ENCODE results near the gene HCRTR1.

Gene HCRTR1

DNA sequence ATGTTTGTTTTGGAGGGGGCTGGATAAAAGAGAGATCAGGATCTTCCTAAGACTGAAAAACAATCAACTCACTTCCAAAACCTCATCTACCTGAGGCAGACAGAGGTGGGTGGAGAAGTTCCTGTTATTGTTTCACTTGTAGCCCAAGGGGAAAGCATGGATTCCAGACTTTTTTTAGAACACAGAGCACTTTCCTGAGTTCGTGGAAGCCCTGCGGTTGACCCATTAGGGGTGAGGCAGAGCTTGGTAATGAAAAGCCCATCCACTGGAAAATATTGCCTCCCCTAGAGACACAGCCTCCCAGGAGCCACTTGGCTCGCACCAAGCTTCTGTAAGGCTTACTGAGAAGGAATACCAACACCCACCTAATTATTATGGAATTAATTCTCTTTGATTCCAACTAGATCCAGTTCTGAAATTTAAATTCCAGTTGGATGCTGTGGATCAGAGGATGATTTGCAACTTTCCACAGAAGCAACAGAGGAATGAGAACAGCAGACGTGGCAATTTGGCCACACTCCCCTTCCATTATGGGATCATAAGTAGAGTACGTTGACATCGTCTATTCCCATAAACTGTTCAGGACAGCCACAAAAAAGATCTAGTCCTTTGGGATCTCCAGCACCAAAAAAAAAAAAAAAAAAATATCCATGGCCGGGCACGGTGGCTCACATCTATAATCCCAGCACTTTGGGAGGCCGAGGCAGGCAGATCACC, 31.3 kb downstream of the HCRTR1 start:
- TF ChIP-seq, protein P1, sequence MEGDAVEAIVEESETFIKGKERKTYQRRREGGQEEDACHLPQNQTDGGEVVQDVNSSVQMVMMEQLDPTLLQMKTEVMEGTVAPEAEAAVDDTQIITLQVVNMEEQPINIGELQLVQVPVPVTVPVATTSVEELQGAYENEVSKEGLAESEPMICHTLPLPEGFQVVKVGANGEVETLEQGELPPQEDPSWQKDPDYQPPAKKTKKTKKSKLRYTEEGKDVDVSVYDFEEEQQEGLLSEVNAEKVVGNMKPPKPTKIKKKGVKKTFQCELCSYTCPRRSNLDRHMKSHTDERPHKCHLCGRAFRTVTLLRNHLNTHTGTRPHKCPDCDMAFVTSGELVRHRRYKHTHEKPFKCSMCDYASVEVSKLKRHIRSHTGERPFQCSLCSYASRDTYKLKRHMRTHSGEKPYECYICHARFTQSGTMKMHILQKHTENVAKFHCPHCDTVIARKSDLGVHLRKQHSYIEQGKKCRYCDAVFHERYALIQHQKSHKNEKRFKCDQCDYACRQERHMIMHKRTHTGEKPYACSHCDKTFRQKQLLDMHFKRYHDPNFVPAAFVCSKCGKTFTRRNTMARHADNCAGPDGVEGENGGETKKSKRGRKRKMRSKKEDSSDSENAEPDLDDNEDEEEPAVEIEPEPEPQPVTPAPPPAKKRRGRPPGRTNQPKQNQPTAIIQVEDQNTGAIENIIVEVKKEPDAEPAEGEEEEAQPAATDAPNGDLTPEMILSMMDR (IDR thresholded peaks at IDR 0.05; ENCODE audit: low read depth, low read length) = no peak
- no peak overlapping the region for H3K4me3 ChIP-seq (ENCODE audit: low read depth, low read length)

DNA sequence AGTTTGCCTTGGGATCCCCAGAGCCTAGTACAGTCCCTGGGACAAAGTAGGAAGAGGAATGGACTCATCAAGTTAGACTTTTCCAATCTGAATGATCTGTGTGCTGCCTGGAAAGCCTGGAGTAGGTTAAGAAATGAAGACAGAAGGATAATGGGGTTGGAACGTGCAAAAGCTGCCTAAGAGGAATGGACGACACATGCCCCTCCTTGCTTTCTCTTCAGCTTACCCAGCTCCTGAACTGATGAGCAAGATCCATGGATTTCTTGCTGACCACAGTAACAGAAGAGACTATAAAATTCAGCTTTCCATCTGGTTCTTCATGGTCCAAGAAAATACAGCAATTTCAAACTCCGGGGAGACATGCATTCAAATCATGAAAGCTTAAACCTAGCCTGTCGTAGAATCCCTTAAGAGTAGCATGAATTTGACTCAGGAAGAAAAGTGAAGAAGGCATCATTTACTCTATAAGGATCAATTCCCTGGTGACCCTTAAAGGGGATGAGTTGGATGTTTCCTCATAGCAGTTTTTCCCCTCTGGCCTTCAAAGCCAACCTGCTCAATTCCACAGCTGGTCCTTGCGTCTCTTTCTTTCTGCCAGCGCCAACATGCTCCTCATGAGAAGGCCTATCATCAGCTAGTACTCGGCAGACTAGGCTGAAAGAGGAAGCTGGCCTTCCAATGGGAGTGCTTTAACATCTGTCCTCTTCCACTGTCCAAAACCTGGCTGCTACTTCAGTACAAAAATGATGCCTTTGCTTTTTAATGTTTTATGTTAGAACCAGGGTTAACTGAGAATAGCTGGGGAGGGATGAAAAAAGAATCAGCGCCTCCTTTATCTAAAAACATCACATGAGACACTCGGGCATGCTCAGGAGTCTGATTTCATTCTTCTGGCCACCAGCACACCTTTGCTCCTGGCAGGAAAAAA, 32.9 kb downstream of the HCRTR1 start:
- TF ChIP-seq, protein P1 (IDR thresholded peaks at IDR 0.05; ENCODE audit: low read depth, low read length) = no peak
- H3K4me3 ChIP-seq (ENCODE audit: low read depth, low read length) = no peak overlapping the region

DNA sequence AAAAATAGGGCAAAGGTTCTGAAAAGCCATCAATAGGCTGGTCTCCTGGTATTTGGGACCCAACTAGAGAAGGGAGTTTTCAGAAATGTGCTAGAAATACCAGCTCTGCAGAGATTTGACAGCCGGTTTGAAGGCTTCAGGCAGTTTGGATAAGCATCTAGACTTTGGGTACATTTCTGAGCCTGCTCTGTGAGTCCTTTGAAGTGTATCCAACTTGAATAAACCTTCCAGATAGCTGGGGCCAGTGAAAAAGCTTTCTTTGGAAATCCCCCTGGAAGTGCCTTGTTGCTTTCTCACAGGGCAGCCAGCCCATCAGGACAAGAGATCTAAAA, 33.6 kb downstream of the HCRTR1 start:
- H3K4me3 ChIP-seq (ENCODE audit: low read depth, low read length) = no peak overlapping the region
- TF ChIP-seq, protein P1 (IDR thresholded peaks at IDR 0.05; ENCODE audit: low read depth, low read length) = no peak

DNA sequence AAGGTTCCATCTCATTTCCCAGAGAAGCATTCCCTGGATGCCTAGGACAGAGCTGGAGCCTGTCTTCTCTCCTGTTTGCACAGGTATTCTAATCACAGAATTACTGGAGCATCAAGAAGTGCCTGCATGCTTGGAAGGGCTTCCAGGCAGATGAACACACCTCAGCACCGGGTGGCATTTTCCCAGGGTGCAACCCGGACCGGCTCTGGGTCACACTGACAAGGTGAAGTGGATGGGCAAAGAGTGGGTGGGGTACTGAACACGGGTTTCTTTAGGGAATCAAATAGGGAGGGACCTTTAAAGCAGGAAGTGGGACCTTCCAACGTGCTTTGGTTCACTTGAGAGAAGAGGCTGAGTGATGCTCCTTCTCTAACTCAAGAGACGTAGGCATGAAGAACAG, 34.3 kb downstream of the HCRTR1 start:
- H3K4me3 ChIP-seq (ENCODE audit: low read depth, low read length) = no peak overlapping the region
- TF ChIP-seq, protein P1 (IDR thresholded peaks at IDR 0.05; ENCODE audit: low read depth, low read length) = no peak

DNA sequence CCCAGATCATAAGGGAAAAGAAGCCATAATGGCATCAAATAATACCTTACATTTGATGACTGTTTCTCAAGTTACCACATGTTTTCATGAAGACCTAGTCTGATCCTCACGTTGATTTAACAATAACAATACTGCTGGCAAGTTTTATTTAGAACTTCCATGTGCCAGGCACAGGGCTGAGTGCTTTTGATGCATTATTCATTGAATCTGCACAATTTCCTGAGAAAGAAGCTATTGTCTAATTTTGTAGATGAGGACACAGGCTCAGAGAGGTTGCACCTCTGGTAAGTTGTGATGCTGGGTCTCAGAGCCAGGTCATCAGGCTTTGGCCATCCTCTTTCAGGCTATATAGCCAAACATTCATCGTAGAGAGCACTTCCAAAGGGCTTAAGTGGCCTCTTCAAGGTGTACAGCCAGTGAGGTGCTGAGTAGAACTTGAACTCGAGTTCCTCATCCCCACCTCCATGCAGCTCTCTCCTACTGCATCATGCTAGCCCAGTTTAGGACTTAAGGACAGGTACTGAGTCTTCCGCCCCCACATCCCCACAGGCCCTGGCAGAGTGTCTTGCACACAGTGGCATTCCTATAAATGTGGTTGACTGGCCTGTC, 35.5 kb downstream of the HCRTR1 start:
- TF ChIP-seq, protein P1 (IDR thresholded peaks at IDR 0.05; ENCODE audit: low read depth, low read length) = no peak
- H3K4me3 ChIP-seq (ENCODE audit: low read depth, low read length) = no peak overlapping the region

DNA sequence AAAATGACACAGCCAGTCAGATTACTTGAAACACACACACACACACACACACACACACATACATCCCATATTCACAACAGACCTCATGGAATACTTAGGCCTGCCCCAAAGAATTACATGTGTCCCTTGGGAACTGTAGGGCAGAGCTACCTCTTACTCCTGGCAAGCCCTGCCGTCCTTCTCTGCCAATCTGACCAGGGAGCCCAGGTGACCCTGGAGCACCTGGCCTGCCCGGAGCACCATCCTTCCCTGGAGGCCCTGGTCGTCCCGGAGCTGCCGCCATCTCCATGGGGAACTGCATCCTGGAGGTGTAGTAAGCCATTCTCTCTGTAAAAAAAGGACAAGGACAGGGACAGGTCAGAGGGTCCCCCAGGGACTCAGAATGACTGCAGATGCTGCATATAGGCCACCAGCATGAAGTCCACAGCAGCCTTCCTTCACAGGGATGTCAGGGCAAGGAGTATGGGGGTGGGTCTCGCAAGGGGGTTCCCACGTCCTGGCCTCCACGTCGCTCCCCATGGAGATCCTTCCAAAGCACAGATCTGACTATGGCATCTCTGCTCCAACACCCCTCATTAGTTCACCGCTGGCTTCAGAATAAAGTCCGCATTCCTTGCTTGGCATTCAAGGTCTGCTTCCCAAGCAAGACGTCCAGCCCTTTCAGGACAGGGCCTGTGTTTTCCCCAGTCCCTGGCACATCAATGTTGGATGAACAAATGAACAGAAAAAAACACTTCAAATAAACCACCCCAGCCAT, 36.4 kb downstream of the HCRTR1 start:
- TF ChIP-seq, protein P1 (IDR thresholded peaks at IDR 0.05; ENCODE audit: low read depth, low read length) = no peak
- H3K4me3 ChIP-seq (ENCODE audit: low read depth, low read length) = no peak overlapping the region
